ENCODE data around the gene BCAR1. TPM values are rescaled to one million over a fixed set of nuclear protein-coding genes. Genes with fewer than 3 reads are reported as not detected.

Gene BCAR1
- polyA plus RNA-seq, 1 donor (not counting 4 experiments of a cell fraction or from before 2014, with no cell fraction given) = 17.8 TPM

- no peaks in the 10 kb centered on the region for H3K27me3 ChIP-seq (ENCODE audit: control insufficient read depth, extremely low read depth, insufficient read depth, low read length)
- H3K27ac ChIP-seq (ENCODE audit: control insufficient read depth, insufficient read depth, low read length) = peak overlapping the region; percentile 69
- no peaks in the 10 kb centered on the region for H3K9me1 ChIP-seq (ENCODE audit: control insufficient read depth, extremely low read depth, insufficient read depth, low read length)
- H3K4me2 ChIP-seq (ENCODE audit: control insufficient read depth, extremely low read depth, insufficient read depth, low read depth, low read length) = no peak overlapping the region
- DNase-seq (ENCODE audit: low read depth, low spot score) = no peak
- no peak overlapping the region for H2AFZ ChIP-seq (ENCODE audit: control insufficient read depth, low read length)
- no peak for FAIRE-seq
- H3K9ac ChIP-seq (ENCODE audit: control insufficient read depth, extremely low read depth, insufficient read depth, low read length) = no peak overlapping the region
- peaks cover 49% of the 10 kb centered on the region for H3K79me2 ChIP-seq (ENCODE audit: control insufficient read depth, insufficient read depth, low read length)
- H3K4me3 ChIP-seq (ENCODE audit: control insufficient read depth in 2 of 3, extremely low read depth in 1 of 3, insufficient read depth in 2 of 3, low read depth in 1 of 3, low read length in 3 of 3) = no peak overlapping the region
- dilution Hi-C loops (cut with MboI; ENCODE audit: extremely low pct_ligation_motif_present, low sequenced_read_pairs) = loop anchor here (25.0 kb wide), 1 partner anchor 154 kb away; no protein-coding TSS in a partner anchor
- peaks cover 11% of the 10 kb centered on the region for H3K4me1 ChIP-seq (ENCODE audit: control insufficient read depth, extremely low read depth, insufficient read depth, low read length)
- H3K9me3 ChIP-seq (ENCODE audit: control insufficient read depth, low read depth, low read length) = no peaks in the 10 kb centered on the region
- TF ChIP-seq EZH2 (IDR thresholded peaks at IDR 0.05; ENCODE audit: low read length) (no peak), CTCF (optimal IDR thresholded peaks at IDR 0.05 in 1 of 3, IDR thresholded peaks at IDR 0.05 in 1 of 3, conservative IDR thresholded peaks at IDR 0.05 in 1 of 3; ENCODE audit: extremely low read depth in 1 of 3, insufficient read depth in 2 of 3, low read length in 3 of 3) (no peak)
- H3K36me3 ChIP-seq (ENCODE audit: control insufficient read depth in 2 of 2, extremely low read depth in 1 of 2, insufficient read depth in 2 of 2, low read length in 2 of 2) = peaks cover 39 to 57% of the 10 kb centered on the region in 2 experiments
- peaks cover 4% of the 10 kb centered on the region for H4K20me1 ChIP-seq (ENCODE audit: control insufficient read depth, extremely low read depth, insufficient read depth, low read length)
Observed at GRCh38 chr16:75233611-75233938, 17.8 kb downstream of the BCAR1 start.

GRCh38 chr16:75231570-75231969 is 19.9 kb downstream of the BCAR1 start:
- no peaks in the 10 kb centered on the region for H3K9me3 ChIP-seq (ENCODE audit: control insufficient read depth, low read depth, low read length)
- TF ChIP-seq CTCF (optimal IDR thresholded peaks at IDR 0.05 in 1 of 3, IDR thresholded peaks at IDR 0.05 in 1 of 3, conservative IDR thresholded peaks at IDR 0.05 in 1 of 3; ENCODE audit: extremely low read depth in 1 of 3, insufficient read depth in 2 of 3, low read length in 3 of 3) = no peak
- no peak for TF ChIP-seq EZH2 (IDR thresholded peaks at IDR 0.05; ENCODE audit: low read length)
- H3K9ac ChIP-seq (ENCODE audit: control insufficient read depth, extremely low read depth, insufficient read depth, low read length) = no peak overlapping the region
- no peak overlapping the region for H3K27ac ChIP-seq (ENCODE audit: control insufficient read depth, insufficient read depth, low read length)
- peaks cover 29% of the 10 kb centered on the region for H3K79me2 ChIP-seq (ENCODE audit: control insufficient read depth, insufficient read depth, low read length)
- peaks cover 8% of the 10 kb centered on the region for H3K4me1 ChIP-seq (ENCODE audit: control insufficient read depth, extremely low read depth, insufficient read depth, low read length)
- H2AFZ ChIP-seq (ENCODE audit: control insufficient read depth, low read length) = no peak overlapping the region
- peaks cover 4% of the 10 kb centered on the region for H4K20me1 ChIP-seq (ENCODE audit: control insufficient read depth, extremely low read depth, insufficient read depth, low read length)
- H3K36me3 ChIP-seq (ENCODE audit: control insufficient read depth in 2 of 2, extremely low read depth in 1 of 2, insufficient read depth in 2 of 2, low read length in 2 of 2) = peaks cover 35 to 53% of the 10 kb centered on the region in 2 experiments
- DNase-seq (ENCODE audit: low read depth, low spot score) (no peak), FAIRE-seq (no peak)
- H3K27me3 ChIP-seq (ENCODE audit: control insufficient read depth, extremely low read depth, insufficient read depth, low read length) = no peaks in the 10 kb centered on the region
- no peaks in the 10 kb centered on the region for H3K9me1 ChIP-seq (ENCODE audit: control insufficient read depth, extremely low read depth, insufficient read depth, low read length)
- H3K4me2 ChIP-seq (ENCODE audit: control insufficient read depth, extremely low read depth, insufficient read depth, low read depth, low read length) = no peak overlapping the region
- H3K4me3 ChIP-seq (ENCODE audit: control insufficient read depth in 2 of 3, extremely low read depth in 1 of 3, insufficient read depth in 2 of 3, low read depth in 1 of 3, low read length in 3 of 3) = no peak overlapping the region
- dilution Hi-C loops (cut with MboI; ENCODE audit: extremely low pct_ligation_motif_present, low sequenced_read_pairs) = loop anchor here (25.0 kb wide), 1 partner anchor 156 kb away; no protein-coding TSS in a partner anchor

Data from keratinocyte (primary cell).